Stimulated activated CD4-positive, alpha-beta T cell treated with anti-CD3 and anti-CD28 coated beads, Interleukin-2, amount 100 ng/mL, for 48 hours (primary cell): ENCODE measurements around the gene CABLES1.
"Not testable (repeated sequence)": the region's sequence is repeated elsewhere in the genome, so short reads cannot be mapped to it uniquely, and the experiment has no call there.

Experiments used
- DNase-seq, 2 donors: peaks; one replicate each; pipeline ENCODE4 v3.0.0-alpha.2; 2020

The CABLES1 gene

DNA sequence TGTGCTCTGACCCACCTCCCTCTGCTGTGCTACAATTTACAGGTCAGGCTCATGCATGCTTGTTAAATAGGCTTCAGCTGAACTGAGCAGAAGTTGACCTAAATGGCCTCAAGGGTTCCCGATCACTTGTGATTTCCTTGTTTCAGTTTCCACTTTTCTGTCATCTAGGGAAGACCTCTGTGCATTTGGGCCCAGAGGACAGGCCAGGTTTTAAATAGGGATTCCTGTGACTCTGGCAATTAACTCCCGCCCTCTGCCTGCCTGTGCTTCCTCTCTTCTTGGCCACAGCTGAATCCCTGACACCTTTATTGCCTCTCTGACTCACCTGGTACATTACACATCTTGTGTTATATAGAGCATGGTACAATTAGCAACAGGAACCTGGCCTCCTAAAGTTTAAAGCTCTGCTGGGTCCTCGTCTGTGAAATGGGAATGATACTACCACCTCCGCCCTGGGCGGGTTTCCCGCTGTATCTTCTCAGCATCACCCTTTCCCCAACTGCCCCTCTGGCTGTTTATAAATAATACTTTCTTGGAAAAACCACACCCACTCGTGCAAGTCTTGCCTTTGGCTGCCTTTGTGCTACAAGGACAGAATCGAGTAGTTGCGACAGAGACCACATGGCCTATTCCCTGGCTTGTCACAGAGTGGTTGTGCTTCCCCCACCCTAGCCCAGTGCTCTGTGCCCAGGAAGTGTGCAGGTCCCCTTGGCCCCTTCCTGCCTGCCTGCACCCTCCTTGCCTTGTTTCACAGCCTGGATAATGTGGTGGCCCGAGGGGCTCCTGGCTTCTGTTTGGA, 7.9 kb downstream of the CABLES1 start:
- DNase-seq = no peak

DNA sequence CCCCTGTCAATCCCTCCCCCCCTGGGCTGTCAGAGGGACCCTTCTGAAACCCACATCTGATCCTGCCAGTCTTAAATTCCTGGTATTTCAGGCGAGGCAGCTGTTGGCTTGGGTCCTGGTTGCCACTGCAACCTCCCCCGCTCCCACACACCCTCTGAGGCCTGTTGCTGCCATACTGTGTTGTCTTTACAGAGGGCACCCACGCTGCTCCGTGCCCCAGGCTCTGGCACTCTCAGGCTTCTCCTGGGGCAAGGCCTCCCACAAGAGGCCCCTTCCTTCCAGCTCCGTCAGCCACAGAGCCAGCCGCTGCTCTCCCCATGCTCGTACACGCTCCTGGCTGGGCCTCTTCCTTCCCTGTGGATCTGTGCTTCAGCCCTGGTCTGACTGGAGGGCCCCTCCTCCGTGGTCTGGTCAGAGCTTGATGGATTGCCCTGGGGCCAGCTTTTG, 8.6 kb downstream of the CABLES1 start:
- no peak for DNase-seq

DNA sequence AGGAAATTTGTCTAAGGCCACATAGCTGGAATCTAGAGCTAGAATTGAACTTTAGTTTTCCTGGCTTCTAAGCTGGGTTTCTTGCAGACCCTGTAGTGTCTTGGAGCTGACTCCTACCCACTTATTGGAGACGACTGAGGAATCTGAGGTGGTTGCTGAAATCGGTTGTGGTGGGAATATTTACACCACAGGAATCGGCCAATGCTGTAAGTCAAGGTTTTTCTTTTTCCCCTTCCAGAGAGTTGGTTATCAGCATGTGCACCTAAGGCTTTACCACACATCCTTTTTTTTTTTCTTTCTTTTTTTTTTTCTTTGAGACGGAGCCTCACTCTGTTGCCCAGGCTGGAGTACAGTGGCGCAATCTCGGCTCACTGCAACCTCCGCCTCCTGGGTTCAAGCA, 9.4 kb downstream of the CABLES1 start:
- DNase-seq = no peak

DNA sequence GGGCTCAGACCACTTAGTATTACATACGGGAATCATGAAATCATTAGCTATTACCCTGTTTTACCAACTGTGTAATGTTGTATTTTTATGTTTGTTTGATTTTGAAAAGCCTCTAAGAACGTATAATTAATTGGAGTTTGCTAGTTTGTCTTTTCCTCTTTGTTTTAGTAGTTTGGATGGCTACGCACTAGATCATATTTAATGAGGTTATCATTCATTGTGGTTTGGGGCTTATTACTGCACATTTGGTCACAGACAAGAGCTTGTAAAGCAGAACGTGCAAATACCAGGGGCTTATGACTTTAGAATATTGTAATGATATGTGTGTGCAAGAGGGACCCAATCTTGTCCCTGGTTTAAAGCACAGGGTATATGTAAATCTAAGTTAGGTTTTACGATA, 10.3 kb downstream of the CABLES1 start:
- no peak for DNase-seq

DNA sequence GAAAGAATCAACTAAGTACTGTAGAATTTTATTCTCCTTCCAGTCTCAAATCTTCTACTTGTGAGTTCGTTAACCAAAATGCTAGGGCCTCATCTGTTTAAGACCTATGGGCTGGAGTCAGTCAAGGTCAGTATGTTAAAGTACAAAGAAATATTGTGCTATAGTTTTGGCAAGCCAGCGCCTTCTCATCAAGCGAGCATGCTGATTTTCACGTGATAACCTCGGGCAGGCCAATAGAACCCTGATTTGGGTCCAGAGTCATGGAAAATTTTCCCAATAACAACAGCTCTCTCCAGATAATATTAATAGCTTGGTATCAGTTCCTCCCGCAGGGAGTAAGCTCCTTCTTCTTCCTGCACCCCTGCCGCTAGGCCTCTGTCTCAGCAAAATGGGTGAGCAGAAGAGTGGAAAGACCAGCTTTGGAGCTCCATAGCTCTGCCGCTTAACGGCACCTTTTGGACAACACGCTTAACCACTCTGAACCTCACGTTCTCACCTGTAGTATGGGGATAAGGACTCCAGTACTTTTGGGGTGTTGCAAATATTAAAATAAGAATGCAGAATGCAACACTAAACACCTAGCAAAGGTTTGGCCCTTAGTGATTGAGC, 11.7 kb downstream of the CABLES1 start:
- no peak for DNase-seq

DNA sequence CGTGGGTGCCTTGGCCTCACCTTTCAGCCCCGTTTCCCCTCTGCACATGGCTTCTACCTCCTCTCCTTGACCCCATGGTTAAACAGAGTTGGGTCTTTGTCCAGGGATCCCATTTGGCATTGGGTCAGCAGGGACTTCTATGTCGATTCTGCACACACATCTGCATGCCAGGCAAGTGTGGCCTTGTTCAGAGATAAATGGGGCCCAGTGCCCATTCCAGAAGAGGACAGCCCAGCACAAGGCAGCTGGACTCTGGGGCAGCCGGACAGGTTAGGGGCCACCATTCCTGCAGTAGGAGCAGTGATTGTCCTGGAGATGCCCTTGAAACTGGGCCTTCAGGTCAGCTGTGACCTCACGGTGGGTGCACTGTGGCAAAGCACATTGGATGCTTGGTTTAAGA, 13.1 kb downstream of the CABLES1 start:
- no peak for DNase-seq

DNA sequence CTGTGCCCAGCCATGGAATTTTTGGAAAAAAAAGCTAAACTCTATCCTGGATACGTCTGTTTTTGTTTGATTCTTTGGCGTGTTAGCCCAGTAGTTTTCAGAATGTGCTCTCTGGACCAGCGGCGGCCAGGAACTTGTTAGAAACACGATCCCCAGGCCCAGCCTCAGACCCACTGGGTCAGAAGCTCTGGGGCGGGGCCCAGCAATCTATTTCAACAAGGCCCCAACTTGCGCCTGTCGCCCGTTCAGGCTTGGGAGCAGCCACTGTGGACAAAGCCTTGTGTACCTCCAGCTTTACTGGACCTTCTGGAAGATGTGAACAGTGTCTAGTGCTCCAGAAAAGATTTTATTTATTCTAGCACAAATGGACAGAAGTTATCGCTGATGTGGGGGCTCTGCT, 14.3 kb downstream of the CABLES1 start:
- DNase-seq = no peak

DNA sequence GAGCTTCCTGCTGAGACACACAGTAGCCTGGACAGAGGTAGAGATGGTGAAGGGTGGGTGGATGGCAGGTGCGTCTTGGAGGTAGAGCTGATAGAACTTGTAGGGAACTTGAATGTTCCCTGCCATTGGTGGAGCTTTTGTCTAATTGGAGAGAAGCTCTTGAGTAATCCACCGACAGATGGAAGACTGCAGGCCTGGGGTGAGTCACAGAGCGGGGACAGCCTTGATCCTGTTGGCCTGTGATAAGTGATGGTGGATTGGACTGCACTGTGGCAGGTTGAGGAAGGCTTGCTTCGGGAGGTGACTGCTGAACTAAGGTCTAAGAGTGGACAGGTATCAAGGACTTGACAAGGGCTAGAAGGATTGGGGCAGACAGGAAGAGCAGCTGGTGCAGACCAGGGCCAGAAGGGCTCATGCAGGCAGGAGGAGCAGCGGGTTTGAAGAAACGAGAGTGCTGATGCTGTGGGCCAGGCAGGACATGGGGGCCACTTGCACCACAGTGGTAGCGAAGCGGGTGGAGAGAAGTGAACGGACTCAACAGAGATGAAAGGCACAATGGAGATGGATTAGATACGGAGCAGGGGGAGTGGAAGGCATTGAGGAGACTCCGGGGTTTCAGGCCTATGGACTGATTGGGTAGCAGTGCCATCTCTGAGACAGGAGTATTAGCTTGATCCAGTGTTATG, 16.3 kb downstream of the CABLES1 start:
- DNase-seq = no peak

DNA sequence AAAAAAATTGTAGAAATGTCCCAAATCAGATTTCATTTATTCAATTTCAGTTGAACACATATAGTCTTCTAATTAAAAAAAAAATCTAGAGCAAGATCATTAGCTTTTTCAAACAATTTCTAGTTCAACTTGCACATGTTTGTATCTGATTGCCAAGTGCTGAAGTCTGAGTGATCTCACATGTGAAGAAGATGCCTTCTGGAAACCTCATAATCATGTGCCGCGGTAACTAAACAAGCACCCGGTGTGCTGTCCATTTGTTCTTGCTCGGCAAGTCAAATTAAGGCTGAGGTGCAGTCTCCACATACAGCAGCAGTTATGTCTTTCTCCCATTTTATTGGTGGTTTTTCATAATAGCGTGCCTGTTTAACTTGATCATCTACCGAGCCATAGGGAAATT, 18.7 kb downstream of the CABLES1 start:
- DNase-seq = no peak

DNA sequence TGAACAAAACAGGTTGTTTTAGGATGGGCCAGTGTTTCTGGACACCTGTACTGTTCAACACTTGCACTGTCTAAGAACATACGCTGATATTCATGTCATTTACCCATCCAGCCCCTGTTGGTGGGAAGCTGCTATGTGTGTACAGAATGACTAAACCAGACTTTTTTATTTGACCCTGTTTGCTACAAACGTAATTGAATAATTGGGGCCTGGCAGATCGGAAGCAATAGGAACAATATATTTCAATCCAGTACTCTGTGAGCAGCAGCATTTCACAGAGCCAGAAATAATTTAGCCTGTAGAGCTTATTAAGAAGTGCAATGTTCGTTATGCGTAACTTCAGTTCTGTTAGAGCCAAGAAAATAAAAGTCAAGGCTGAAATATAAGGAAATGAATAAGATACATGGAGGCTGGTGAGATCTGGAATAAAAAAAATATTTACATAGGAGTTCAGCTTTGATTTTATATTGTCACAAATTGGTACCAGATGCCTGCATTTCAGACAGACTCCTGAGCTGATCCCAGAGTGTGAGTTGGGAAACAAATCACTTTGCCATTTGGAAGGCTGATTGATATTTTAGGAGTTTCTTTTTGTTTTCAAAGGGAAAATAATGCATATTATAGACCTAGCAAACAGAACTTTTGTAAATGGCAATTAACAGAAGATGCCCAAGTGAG, 19.7 kb downstream of the CABLES1 start:
- no peak for DNase-seq

DNA sequence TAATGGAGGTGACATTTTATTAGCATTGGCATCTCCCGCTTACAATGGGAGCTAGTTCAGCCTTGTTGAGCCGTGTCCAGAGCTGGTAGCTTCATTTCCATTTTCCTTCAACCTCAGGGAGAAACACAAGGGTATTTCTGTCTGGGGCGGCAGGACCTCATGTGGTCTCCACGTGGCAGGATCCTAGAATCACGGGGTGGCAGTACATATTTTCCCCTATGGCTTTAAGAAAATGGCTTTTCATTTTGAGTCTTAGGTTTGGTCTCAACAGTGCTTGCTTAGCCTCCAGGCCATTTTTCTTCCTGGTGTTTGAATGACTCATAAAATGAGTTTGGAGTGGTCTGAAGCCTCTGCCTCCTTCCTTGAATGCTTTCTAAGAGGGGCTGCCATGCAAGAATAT, 20.3 kb downstream of the CABLES1 start:
- no peak for DNase-seq

DNA sequence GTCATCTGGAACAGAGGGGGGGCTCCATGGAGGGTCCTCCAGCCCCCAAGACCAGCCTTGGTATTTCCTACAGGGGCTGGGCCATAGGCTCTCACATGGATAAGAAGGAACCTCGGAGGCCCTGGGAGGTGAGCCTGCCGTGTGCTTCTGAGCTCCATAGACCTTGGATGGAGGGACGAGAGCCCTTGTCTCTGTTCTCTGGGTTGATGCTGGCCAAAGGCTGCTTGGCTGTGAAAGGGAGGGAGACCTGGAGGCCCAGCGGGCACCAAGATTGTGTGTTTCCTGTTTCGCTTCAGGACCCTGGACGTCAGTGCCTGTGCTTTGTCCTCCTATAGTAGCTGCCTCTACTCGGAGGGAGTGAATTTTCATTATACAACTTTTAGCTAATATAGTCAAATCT, 20.8 kb downstream of the CABLES1 start:
- DNase-seq = no peak

DNA sequence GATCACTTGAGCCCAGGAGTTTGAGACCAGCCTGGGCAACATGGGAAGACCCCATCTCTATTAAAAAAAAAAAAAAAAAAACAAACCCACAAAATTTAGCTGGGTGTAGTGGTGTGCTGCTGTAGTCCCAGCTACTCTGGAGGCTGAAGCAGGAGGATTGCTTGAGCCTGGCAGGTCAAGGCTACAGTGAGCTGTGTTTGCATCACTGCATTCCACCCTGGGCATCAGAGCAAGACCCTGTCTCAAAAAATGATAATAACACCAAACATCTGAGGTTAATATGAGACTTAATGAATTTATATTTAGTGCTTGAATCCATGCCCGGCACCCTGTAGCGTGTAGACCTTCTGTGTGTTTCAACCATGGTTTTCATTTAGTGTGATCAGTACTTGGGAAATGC, 22.8 kb downstream of the CABLES1 start:
- DNase-seq = no peak

DNA sequence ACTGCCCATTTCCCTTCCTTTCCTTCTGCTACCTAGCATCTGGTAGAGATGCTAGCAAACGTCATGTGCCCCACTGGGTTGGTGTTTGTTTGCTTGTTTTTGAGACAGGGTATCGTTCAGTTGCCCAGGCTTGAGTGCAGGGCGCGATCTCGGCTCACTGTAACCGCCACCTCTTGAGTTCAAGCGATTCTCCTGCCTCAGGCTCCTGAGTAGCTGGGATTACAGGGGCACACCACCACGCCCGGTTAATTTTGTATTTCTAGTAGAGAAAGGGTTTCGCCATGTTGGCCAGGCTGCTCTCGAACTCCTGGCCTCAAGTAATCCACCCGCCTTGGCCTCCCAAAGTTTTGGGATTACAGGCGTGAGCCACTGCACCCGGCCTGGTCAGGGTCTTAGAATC, 23.6 kb downstream of the CABLES1 start:
- DNase-seq = not testable (repeated sequence)

DNA sequence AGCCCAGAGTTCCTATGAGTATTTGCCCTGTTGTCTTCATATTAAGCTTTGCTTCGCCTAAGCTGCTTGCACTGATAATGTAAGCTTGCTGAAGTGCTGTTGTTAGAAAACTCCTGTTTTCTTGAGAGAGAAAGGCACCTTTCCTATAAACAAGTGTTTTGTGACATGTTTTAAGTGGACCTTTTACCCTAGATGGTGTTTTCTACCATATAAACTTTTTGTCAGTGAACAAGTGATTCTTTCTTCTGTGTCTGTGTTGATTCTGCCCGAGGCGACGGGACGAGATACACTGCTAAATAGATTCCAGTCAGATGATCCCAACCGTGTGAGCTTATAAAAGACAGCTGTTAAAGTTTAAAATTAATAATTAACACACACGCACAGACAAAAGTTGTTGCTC, 24.1 kb downstream of the CABLES1 start:
- no peak for DNase-seq

DNA sequence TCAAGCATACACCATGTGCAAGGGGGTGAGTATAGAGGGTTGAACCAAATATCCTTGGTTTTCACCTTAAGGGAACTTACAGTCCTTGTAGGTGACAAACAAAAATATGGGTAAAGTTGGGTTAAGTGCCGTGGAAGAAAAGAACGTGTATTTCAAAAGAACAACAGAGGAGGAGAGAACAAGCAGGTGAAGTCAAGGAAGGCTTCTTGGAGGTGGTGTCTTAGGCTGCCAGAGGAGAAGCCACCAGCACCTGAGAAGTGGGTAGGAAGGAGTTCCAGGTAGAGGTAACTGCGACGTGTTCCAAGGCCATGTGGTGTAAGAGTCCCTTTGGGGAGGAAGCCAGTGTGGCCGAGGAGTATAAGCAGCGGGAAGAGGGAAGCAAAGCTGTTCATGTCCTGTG, 27.2 kb downstream of the CABLES1 start:
- DNase-seq = no peak

DNA sequence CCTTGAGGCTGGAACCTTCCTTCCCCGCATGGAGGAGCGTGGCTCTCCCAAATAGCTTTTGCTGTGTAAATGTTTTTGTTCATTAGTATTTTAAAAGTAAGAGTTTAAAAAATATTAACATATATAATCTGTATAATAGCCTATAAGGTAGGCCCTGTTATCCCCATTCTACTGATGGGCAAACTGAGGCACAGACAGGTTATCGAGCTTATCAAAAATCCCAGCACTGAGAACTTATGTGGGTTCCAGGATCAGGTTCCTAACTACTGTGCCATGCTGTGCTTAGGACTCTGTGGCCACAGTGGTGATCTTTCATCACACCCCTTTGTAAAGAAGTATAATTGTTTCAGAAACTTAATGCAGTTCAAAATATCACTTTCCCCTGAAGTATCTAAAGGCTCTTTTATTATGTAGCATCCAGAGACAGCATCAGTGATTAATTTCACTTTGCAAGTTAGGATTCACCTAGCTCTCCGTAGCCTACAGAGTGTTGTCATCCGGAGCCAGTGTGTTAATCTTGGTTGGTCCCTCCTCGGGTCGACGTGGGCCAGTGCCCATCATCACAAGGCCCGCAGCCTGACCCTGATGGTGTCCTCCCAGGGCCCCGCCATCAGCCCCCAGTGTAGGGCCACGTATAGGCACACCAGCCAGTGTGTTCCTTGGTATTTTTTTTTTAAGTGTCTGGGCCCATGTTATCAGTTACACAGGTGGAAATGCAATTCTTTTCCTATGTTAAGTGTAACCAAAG, 28.7 kb downstream of the CABLES1 start:
- DNase-seq = no peak

DNA sequence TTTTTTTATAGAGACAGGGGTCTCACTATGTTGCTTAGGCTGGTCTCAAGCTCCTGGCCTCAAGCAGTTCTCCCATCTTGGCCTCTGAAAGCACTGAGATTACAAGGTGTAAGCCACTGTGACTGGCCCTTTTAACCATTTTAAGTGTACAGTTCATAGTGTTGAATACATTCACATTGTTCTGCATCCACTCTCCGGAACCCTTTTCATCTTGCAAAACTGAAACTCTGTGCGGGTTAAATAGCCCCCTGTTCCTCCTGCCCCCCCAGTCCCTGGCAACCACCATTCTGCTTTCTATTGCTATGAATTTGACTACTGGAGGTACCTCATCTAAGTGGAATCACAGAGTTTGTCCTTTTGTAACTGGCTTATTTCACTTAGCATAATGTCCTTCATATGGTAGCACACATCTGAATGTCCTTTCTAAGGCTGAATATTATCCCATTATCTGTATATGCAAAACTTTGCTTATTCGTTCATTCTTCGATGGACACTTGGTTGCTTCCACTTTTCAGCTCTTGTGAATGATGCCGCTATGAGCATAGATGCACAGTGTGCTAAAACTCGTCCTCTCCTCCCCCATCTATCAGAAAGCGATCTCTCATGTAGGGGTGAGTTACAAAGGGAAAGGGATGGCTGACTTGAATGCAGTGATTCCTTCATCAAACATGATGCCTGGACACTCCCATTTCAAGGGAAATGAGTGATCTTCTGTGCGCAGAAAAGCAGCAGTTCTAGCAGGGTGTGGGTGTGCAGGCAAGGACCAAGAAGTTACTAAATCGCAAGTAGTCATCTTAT, 30.2 kb downstream of the CABLES1 start:
- DNase-seq = no peak

DNA sequence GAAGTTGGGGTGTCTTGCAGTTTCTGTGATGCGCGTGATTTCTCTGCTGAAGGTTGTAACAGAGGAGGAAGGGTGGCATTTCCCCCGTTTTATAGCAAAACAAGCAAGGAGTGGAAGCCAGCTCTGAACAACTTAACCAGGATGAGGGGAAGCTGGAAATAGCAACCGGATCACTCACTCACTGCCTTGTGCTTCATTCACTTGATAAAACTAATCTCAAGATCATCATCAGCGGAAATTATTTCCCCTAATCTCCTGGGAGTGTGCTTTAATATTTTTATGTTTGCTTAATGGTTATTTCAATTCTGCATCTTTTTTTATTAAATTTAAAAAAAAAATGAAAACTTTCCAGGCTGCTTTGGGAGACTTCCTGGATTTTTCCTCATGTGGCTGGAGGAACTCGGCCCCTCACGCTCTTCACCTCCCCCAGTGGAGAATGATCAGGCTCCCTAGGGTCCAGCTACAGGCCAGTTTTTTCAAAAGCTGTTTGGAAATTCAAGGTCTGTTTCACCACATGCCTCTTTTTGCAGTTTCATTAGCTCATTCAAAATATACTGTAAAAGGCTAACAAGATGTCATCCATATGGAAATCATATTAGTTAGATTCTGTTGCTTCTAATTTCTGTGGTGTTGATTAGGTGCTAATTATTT, 31.7 kb downstream of the CABLES1 start:
- DNase-seq = no peak

DNA sequence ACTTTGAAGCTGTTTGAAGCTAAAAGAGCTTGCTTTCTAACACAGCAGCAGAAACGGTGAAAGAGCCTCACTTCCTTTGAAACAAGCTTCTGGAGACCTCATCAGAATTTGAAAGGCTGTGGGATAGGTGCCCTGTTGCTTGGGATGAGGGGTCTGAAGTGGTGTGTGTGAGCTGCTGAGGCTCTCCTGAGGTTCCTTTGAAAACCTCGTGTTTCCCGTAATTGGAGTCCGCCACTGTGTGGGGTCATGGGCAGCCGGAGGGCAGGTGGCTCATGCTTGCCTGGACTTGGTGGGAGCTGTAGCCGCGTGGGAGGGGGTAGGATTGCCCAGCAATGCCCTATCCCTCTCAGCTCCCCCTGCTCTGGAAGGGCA, 34.4 kb downstream of the CABLES1 start:
- no peak for DNase-seq

DNA sequence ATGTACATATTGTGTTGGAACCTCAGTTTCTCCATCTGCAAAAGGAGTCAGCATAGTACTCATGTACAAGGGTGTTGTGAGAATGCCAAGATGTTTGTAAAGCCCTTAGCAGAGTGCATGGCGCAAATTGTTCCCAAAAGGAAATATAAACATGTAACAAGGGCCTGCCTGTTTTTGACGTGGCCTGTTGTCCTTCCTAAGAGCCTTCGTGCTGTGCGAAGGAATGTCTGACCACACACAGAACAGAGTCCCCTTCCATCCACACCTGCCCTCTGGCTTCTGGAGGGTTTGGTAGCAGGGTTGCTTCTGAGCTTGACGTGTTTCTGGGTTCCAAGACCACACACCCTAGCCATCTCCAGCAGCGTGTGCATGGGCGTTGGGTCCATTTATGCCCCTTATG, 34.9 kb downstream of the CABLES1 start:
- no peak for DNase-seq
